DMS 273 treated with DMSO at 0.1 percent for 48 hours (cell line): ENCODE results near the gene C2orf92.
"Not testable (repeated sequence)": the region's sequence is repeated elsewhere in the genome, so short reads cannot be mapped to it uniquely, and the experiment has no call there.

Experiments used
- DNase-seq: peaks from one replicate; lab custom pipeline; 2025; lab: John Stamatoyannopoulos, UW

The C2orf92 gene

DNA sequence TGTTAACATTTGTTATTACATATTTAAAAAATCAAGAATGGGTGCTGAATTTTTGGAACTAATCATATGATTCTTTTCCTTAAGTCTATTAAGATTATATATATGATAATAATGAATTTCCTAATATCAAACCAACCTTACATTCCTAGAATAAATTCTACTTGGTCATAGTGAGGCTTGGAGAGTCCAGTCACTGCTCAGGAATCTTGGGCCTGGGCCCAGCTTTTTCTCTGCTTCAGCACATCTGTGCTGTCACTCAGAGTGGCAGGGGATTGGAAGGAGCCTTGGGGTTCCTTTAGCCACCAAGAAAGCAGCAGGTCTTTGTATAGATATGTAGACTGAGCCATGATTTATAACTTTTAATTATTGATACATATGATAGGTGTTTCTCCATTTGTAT lies 24.0 kb downstream of the C2orf92 start:
- no peak for DNase-seq

DNA sequence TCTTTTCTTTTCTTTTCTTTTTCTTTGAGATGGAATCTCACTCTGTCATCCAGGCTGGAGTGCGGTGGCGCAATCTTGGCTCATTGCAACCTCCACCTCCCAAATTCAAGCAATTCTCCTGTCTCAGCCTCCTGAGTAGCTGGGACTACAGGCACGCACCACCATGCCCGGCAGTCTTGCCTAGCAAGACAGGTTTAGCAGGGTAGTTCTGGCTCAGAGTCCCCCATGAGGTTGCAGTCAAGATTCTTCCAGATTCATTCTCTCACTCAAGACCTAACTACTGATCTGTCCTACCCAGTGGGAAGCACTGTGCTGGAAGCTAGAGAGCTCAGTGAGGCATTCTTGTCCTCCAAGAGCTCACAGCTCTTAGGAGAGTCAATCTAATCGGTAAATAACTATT lies 26.2 kb downstream of the C2orf92 start:
- no peak for DNase-seq

DNA sequence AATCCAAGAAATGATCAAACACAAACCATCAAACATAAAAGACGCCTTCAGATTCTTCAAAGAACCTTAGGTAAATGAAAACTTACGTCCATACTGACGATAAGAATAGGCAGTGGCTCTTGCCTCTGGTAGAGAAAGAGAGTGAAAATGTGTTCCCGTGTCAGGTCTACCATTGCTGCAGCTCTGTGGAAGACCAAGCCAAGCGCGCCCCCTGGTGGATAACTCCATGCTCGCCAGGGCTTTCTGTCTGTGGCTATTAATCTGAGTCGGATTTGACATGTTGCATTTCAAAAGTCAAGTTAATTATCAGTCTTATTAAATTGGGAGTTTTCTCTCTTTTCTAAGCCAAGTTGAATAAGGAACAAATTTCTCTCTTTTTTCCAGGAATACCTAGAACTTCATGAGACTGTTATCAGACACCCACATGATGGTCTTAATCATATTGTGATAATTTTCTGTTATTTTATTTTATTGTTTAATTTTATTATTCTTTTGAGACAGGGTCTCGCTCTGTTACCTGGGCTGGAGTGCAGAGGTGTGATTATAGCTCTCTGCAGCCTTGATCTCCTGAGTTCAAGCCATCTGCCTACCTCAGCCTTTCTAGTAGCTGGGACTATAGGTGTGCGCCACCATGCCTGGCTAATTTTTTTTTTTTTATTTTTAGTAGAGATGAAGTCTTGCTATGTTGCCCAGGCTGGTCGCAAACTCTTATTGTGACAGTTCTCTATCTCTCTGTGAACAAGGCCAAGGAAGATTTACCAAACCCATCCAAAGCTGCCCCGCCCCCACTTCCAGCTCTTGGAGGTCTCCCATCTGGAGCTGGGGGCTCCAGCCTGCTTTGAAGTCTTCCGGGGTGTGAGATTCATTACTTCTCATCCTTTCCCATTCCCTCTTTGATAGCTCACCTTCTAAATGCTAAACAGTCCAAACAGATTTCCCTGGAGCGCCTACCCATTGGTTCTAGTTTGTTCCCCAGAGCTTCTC lies 28.0 kb downstream of the C2orf92 start:
- DNase-seq = peak; percentile 43

DNA sequence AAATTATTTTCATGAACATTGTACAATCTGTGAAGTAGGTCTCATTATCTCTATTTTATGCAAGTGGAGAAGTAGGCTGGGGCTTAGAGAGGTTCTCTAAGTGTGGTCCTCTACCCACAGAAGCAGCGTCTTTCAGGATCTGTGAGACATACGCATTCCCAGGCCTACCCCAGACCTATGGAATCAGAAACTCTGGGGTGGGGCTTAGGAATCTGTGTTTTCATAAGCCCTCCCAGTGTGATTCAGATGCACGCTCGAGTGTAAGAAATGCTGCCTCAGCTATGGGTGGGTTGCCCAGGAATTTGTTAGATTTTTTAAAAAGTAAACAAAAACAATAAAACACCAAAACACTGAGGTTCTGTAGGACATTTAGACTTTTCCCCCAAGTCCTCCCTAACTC lies 29.0 kb downstream of the C2orf92 start:
- no peak for DNase-seq

DNA sequence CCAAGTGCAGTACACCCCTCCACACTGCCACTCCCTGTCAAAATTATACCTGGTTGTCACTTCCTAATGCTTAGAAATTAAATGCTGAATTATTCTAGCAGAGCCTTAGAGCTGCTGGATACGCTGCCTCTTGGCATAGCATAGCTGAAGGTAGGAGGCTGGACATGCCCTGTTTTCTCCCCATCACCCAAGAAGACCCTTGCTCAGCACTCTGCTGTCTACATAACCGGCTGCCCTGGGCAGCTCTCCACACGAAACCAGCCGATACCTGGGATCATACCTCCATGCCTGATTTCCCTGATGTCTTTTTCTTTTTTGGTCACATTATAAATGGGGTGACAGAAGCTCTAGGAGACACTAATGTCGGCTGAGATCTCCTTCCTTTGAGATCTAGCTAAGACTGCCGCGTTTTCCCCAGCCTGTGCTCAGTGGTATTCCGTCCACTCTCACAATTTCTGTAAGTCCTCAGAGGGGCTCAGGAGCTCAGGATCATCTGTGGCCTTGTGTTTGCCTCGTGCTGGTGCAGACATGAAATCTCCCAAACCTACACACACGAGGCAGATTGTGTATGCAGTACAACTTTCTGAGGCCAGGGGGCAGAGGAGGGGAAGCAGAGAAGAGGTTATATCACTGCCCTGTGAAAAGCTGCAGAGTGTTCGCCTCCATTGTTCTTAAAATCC lies 30.4 kb downstream of the C2orf92 start:
- peak; percentile 8 for DNase-seq

DNA sequence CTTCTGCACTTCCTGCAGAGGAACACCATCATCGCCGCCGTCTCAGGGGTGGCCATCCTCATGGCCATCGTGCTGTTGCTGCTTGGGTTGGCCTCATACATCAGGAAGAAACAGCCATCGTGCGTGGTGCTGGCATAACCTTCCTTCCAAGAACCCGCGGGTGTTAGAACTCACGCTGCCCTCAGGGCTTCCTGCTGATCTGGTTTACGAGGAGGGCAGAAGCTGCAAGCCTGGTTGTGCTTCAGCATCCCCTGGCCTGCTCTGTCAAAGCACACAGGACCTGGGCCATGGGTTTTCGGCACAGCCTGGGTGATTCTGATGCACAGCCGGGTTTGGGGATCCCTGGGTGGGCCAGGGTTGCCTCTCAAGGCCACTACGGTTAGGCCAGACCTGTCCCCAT lies 31.7 kb downstream of the C2orf92 start:
- DNase-seq = no peak

DNA sequence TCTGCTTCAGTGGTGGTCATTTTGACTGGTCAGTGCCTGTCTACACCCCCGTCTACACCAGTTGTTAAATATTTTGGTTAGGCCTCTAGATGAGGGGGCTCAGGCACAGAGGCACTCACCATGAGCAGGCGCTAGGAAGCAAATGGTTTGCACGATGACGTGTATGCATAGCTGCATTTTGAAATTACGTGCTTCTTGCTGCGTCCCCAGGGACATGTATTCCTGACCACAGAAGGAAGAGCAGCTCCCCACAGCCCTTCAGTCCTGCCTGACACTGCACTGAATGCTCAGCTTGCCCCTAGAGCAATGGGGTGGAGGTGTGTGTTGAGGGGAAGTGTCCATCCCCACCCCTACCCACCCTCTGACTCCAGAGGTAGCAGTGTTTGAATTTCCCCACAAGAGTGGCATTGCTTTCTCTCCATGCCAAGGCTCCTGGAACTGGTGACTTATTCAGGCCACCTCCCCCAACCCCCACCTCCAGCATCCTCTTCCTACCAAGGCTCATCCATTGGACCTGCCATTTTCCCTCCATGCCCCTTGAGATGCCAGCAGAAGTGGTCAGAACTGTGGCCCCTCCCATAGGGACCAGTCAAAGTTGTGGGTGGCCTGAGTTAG lies 32.4 kb downstream of the C2orf92 start:
- DNase-seq = no peak

DNA sequence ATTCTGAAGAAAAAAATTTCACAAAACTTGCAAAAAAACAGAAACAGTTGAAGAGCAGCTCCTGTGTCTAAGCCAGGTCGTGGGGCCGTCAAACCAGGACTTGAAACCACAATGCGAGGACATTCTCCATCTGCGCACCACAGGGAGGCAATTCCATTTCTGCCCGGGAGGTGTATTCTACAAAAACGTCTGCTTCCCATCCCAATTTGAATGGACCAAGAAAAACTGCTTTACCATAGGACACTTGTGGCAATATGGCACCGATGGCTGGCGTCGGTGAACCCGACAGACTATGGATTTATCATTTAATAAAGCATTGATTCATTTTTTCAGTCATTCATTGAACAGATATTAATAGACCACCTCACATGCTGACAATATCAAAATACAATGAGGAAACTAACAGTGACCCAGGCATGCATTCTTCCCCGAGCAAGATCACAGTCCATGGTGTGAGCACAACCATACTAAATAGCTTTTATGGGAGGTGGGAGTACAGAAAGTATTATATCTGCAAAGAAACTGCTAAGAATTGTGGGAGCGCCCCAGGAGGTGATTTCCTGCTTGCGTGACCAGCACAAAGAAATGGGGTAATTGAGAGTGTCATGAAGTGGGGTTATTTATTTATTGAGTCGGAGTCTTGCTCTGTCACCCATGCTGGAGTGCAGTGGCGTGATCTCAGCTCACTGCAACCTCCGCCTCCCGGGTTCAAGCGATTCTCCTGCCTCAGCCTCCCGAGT lies 33.4 kb downstream of the C2orf92 start:
- DNase-seq = no peak

DNA sequence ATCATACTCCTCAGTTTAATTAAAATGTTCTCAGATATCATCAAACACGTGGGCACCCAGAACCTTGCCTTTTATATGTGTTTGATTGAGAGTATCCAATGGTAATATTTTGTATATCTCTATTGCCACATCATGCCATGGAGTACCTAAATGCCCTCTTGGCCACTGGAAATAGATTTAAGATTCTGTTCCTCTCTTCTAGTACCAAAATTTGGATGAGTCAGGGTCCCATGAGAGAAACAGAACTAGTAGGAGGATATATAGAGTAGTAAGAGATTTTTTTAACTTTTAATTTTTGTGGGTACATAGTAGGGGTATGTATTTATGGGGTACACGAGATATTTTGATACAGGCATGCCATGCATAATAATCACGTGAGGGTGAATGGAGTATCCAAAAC lies 34.2 kb downstream of the C2orf92 start:
- DNase-seq = no peak

DNA sequence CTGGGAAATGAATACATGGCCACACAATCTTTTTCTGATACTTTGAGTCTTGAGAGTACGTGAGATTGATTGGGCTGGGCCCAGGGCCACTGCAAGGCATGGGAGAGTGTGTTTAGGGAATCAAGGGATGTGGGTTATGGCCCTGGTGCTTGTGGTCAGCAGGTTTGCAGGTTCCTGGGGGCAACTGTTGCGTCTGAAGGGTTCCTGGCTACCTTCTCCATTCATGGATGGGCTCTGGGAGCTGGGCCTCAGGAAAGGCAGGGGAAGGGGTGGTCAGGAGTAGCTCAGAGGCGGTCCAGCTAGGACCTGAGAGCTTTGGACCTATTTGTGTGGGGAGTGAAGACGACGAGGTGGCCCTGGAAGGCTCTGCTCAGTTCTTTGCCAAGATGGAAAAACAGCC lies 35.5 kb downstream of the C2orf92 start:
- no peak for DNase-seq

DNA sequence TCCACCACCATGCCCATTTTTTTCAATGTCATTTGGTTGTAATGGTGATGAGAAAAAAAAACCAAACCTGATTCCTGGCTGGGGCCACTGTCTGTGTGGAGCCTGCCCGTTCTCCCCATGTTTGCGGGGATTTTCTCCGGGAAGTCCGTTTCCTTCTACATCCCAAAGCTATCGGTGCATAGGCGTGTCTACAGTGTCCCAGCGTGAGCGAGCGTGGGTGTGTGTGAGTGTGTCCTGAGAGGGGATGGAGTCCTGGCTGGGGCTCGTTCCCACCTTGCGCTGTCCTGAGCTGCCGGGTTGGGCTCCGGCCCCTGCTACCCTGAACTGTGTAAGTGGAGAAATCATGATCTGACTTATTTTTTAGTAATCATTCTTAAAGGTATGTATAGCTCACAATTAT lies 36.6 kb downstream of the C2orf92 start:
- no peak for DNase-seq

DNA sequence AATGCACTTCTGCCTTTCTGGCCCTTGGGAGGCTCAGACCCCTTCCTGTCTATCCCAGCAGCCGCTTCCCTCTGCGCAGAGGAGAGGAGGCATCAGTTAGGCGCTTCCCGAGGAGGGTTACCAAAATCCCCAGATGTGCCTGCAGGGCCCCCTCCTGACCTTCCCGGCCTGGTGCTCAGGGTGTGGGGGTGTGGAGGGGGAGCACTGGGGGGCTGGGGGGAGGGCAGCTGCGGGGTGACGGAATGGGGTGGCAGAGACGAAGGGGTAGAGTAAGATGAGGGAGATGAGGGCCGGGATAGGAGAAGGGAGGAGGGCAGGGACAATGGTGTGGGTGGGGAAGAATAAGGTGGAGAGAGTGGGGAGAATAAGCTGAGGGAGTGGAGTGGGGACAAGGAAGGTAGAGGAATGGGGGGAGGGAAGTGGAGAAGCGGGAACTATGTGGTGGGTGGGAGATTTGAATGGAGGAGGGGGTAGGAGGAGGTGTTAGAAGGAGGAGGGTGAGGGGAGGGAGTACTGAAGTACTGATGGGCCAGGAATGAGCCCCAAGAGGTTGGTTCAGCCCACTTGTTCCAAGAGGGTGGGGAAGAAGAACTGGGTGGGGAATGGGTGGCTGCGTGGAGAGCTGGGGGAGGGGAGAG lies 37.3 kb downstream of the C2orf92 start:
- DNase-seq = no peak

DNA sequence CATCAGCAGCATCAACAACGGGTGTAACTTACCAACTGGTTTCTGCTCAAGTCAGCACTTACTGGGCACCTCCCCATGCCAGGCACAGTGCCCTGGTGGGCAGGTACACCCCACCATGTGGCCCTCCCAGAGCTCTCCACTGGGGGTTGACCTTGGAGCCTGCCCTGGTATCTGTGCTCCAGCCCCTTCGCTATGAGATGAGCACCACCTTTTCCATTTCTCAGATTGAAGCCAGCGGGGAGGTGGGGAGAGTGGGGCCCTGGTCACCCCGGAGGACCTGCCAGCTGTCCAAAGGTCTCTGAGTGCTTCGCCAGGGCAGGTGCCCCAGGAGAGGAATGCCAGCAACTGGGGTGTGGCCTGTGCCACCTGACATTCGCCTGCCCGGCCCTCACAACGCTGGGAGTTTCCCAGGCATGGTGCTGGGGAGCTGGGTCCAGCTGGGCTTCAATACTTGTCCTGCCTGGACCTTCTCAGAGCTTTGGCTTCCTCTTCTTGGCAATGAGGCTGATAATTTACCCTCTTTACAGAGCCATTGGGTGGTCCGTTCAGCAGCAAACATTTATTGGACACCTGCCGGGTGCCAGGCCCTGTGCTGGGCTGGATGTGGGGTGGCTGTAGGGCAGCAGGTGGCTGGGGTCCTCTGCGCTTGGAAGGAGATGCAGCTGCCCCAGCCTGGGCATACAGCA lies 38.0 kb downstream of the C2orf92 start:
- no peak for DNase-seq

DNA sequence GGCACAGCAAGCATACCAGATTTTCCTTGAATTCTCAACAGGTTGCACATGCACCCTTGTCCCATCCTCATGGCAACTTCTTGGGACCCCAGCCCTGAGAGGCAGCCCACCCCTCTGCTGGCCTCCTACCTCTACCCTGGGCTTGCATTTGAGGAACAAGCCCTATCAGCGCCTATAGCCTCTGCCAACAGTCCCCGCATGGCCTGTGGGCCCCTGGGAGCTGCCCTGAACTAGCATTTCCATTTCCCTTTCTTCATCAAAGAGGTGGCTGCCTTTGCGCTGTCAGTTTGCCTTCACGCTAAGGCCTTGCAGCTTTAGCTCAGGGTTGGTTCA lies 38.5 kb downstream of the C2orf92 start:
- DNase-seq = no peak

DNA sequence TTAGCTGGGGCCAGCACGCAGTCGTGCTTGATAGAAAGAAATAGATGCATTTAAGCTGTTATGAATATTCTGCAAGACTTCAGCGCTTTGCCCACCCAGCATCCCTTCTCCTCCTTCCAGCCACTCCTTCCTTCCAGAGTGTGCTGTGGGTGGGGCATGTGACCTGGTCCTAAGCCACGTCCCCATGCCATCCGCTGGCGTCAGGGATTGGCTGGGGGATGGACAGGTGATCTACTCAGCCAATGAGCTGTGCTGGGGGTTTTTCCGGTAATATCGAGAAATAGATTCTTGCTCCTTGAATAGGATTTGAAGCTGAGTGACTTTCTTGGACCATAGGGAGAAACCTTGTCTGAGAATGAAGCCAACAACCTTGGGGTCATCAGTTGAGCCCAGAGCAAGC lies 39.1 kb downstream of the C2orf92 start:
- DNase-seq = no peak

DNA sequence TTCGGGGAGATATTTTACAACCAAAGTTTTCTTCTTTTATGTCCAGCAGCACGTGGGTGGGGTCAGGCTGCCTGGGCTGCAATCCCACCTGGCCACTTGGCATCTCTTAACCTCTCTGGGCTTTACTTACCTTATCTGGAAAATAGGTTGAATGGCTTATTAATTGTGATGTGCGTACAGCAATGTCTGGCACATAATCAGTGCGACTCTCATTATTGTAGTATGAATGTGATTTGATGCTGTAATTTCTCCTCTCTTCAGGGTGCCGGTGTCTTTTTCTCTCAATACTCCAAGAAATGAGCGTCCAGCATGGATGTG lies 41.8 kb downstream of the C2orf92 start:
- no peak for DNase-seq

DNA sequence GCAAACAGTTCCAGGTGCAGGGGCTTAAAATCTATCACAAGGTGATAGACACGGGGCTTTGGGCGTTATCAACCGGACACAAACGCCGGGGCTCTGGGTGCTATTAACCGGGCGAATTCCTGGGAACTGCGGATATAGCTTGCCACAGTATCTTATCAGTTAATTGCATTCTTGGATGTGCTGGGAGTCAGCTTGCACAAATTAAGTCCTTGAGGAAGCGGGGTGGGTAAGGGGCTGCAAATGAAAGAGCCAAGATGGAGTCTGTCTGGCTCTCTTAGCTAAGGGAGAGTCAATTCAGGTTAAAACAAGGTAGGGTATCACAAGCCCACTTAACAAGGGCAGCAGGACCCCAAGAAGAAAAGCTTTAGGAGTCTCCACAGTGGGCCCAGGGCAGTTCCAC lies 42.7 kb downstream of the C2orf92 start:
- not testable (repeated sequence) for DNase-seq

DNA sequence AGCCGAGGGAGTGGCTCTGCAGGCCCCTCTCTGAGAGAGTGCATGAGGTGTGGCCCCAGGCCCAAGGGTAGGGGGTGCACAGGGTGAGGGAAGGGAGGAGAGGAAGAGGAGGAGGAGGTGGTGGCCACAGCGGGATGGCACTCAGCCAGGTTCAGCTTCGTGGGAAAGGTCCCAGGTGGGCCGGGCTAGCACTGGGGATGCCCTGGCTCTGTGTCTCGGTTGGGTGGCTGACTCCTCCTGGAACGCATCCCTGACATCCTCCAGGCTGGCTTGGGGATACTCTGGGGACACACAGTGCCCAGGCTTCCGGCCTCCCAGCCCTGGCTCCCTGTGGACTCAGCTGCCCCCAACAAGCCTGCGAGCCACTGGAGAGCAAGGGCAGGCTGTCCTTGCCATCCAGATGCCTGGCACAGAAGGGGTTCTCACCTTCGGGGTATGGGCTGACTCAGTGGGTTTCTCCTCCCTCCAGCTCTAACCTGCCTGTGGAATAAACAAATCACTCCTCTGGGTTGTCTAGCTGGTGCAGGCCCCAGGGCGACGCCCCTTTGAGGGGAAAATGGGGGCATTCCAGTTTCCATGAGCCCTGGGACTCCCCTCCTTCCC lies 43.3 kb downstream of the C2orf92 start:
- no peak for DNase-seq

DNA sequence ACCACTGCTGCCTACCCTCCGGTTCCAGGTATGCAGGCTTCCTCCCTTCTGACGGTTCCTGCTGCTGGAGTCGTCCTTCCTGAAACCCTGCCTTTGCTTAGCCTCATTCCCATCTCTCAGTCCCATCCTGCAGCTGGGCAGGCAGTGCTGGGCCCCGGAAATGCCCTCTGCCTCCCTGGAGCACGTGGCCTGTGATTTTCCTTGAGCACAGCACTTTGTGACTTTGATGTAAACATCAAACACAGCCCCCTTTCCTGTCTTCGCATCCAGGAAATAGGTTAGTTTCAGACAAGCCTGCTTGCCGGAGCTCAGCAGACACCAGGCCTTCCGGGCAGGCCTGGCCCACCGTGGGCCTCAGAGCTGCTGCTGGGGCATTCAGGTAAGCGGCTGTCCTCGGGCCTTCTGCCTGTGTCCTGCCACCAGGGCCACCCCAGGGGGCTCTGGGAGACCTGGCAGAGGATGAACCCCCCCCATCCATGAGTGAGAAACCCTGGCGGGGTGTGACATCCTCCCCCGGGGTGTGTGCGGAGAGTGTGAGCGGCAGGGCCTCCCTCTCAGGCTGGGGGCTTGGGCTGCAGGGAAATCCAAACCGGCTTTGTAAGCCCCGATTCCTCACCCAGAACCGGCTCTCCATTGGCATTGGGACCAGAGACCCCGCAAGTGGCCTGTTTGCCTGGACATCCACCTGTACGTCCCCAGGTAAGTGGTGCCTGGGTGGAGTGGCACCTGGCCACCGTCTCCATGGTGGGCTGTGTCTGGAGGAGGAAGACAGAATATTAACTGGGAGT lies 44.0 kb downstream of the C2orf92 start, which contains the start of gene ZAP70:
ZAP70 (plus strand) TSS at position 281 of the 788 bp plus-strand sequence. CDS start 10,461 bp downstream, outside the sequence.
- no peak for DNase-seq
